GM23248 (cell line): ENCODE results near the gene BRF1.

ENCODE experiments used
- EZH2 ChIP-seq: fragments of 200-600 bp; sonication (generic); IDR thresholded peaks from 2 replicates; pipeline ENCODE4 v1.6.1; 2018; ENCODE audit warnings: antibody characterized with exemption, mild to moderate bottlenecking; ENCODE audit not compliant: insufficient read depth, poor library complexity, severe bottlenecking
- EZH2phosphoT487 ChIP-seq: fragments of 200-600 bp; sonication (generic); IDR thresholded peaks from 2 replicates; pipeline ENCODE4 v1.6.1; 2018; ENCODE audit warnings: antibody characterized with exemption, moderate library complexity, mild to moderate bottlenecking, low read depth; ENCODE audit not compliant: insufficient read depth

GRCh38 chr14:105185001-105185400 lies 115.8 kb downstream of the BRF1 start:
- no peak for TF ChIP-seq EZH2
- TF ChIP-seq EZH2phosphoT487 = no peak
